ENCODE results near the gene NOP53. TPM values are rescaled to one million over a fixed set of nuclear protein-coding genes. Genes with fewer than 3 reads are reported as not detected.
"Not testable (repeated sequence)": the region's sequence is repeated elsewhere in the genome, so short reads cannot be mapped to it uniquely, and the experiment has no call there.

Gene NOP53
- total RNA-seq, 1 donor from 2014 or later = 292 TPM

DNA sequence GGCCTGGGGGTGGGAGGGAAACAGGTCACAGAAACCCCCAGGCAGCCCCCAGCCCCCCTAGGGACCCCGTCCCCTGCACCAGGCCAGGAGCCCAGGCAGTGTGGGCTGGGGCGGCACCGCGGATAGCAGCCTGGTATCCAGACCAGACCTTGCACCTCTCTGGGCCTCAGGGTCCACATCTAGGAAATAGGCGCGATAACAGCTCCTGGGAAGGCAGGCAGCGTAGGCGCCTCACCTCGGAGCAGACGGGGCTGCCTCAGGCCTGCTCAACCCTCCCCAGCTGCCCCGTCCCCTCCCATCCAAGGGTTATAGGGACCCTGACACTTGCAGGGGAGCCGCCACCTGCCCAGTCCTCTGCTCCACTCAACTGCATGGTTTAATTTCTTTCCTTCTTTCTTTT, 58.3 kb downstream of the NOP53 start:
- intact Hi-C loops (cut with micrococcal nuclease) = not testable (repeated sequence)

DNA sequence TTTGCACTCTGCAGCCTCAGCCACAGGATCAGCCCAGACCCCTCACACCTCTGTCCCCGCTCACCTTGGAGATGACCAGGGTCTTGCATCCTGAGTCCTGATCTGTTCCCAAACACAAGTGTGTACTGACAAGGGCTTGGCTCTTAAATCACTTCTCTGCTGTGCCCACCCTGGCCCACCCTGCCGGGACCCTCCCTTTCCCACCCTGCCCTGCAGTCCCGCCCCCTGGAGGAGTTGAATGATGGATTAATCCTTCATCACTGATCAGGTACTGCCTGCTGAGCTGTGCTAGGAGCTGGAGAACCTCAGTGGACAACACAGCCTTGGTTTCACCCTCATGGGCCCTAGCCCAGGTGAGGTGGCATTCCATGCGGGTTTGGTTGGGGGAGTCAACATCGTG, 59.1 kb downstream of the NOP53 start, which contains the start of gene TPRX1:
Gene TPRX1, minus strand, starts transcription at position 101 of the 400 bp plus-strand sequence. Its CDS starts 12 bp downstream, at position 89.
- intact Hi-C loops (cut with micrococcal nuclease) = not testable (repeated sequence)

DNA sequence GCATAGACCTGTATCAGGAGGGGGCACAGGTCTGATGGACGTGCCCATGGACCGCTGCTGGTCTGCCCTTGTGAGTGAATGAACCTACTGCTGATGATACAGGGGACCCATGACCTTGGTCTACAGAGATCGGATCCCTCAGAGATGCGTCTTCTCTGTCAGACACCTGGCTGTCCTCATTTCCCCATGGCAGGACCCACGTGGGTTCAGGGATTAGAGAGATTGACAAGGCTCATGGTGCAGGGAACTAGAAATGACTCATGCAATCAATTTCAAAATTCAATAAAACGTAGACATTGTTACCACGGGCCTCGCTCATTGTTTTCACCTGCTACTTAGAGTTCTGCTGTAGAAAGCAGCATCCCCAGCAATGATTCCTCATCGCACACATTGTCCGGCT, 60.0 kb downstream of the NOP53 start:
- intact Hi-C loops (cut with micrococcal nuclease) = no loop called here

DNA sequence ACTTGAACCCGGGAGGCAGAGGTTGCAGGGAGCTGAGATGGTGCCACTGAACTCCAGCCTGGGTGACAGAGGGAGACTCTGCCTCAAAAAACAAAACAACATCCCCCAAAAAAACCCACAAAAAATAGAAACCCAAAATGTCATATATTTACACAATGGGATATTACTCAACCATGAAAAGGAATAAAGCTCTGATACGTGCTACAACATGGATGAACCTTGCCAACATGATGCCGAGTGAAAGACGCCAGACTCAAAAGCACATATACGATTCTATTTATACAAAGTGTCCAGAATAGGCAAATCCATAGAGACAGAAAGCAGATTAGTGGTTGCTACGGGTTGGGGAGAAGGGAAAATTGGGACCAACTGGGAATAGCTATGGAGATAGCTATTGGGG, 61.1 kb downstream of the NOP53 start:
- intact Hi-C loops (cut with micrococcal nuclease) = no loop called here

Other genes with a start within 250 kb of the NOP53 start
- 101 and 102 TPM in 2 replicates for gene NAPA, start 230.5 kb upstream of the NOP53 start, total RNA-seq
- gene ZNF541, start 172.4 kb upstream of the NOP53 start, total RNA-seq = 0.12 TPM in 2 replicates
- gene BICRA, start 136.4 kb upstream of the NOP53 start, total RNA-seq = 18.1 and 20.6 TPM in 2 replicates
- gene EHD2, start 32.1 kb upstream of the NOP53 start, total RNA-seq = 0.47 and 0.49 TPM in 2 replicates
- gene SELENOW, start 33.2 kb downstream of the NOP53 start, total RNA-seq = 82.9 and 89.1 TPM in 2 replicates
- not detected in 2 replicates for gene TPRX1, start 59.0 kb downstream of the NOP53 start, total RNA-seq
- gene CRX, start 76.4 kb downstream of the NOP53 start, total RNA-seq = not detected in 2 replicates
- gene TPRX2, start 113.7 kb downstream of the NOP53 start, total RNA-seq = not detected in 2 replicates
- gene SULT2A1, start 140.8 kb downstream of the NOP53 start, total RNA-seq = not detected in 2 replicates
- gene BSPH1, start 246.6 kb downstream of the NOP53 start, total RNA-seq = not detected in 2 replicates
- gene ELSPBP1, start 249.1 kb downstream of the NOP53 start, total RNA-seq = not detected in 2 replicates